HepG2 (cell line): Measurements from ENCODE around the gene KANSL1. TPM values are rescaled to one million over a fixed set of nuclear protein-coding genes. Genes with fewer than 3 reads are reported as not detected.

Source experiments
- DPF2 ChIP-seq: sonication (generic); formaldehyde crosslinking; IDR thresholded peaks from 2 replicates; pipeline ENCODE4 v1.4.0; 2020; ENCODE audit warnings: mild to moderate bottlenecking, low read depth, missing genetic modification reagents, borderline replicate concordance
- DR1 ChIP-seq: sonication (generic); formaldehyde crosslinking; IDR thresholded peaks from 2 replicates; pipeline ENCODE4 v1.8.0; 2021; ENCODE audit warnings: mild to moderate bottlenecking, missing genetic modification reagents, inconsistent platforms
- DRAP1 ChIP-seq: IDR thresholded peaks from 2 replicates; pipeline ENCODE4 v1.6.1; 2016; ENCODE audit warnings: missing genetic modification reagents, missing compliant biosample characterization
- EHMT2 ChIP-seq: fragments of 200-600 bp; sonication (generic); IDR thresholded peaks from 2 replicates; pipeline ENCODE4 v1.7.0; 2017; ENCODE audit warnings: antibody characterized with exemption, low read depth, low read length, borderline replicate concordance
- ETS1 ChIP-seq: sonication (generic); formaldehyde crosslinking; IDR thresholded peaks from 2 replicates; pipeline ENCODE4 v1.4.0; 2020; ENCODE audit warnings: missing genetic modification reagents
- FOSL1 ChIP-seq: sonication (generic); formaldehyde crosslinking; IDR thresholded peaks from 2 replicates; pipeline ENCODE4 v1.9.0; 2021; ENCODE audit warnings: missing genetic modification reagents, borderline replicate concordance
- HNF4A ChIP-seq: sonication (generic); formaldehyde crosslinking; IDR thresholded peaks from 2 replicates; pipeline ENCODE4 v1.4.0; 2020; ENCODE audit warnings: missing genetic modification reagents
- HOXD1 ChIP-seq: sonication (generic); formaldehyde crosslinking; IDR thresholded peaks from 2 replicates; pipeline ENCODE4 v1.5.0; 2020; ENCODE audit warnings: missing genetic modification reagents
- JARID2 ChIP-seq: sonication (generic); formaldehyde crosslinking; IDR thresholded peaks from 2 replicates; pipeline ENCODE4 v1.8.1; 2023; ENCODE audit warnings: missing genetic modification reagents, inconsistent platforms; ENCODE audit not compliant: insufficient replicate concordance
- MZF1 ChIP-seq: sonication (generic); formaldehyde crosslinking; IDR thresholded peaks from 2 replicates; pipeline ENCODE4 v1.8.1; 2023; ENCODE audit warnings: mild to moderate bottlenecking, missing genetic modification reagents, borderline replicate concordance
- SALL1 ChIP-seq: sonication (generic); formaldehyde crosslinking; IDR thresholded peaks from 2 replicates; pipeline ENCODE4 v1.8.0; 2022; ENCODE audit warnings: mild to moderate bottlenecking, missing genetic modification reagents
- SMYD3 ChIP-seq: sonication (generic); formaldehyde crosslinking; IDR thresholded peaks from 2 replicates; pipeline ENCODE4 v1.8.1; 2023; ENCODE audit warnings: mild to moderate bottlenecking, missing genetic modification reagents
- SNAI1 ChIP-seq: sonication (generic); formaldehyde crosslinking; IDR thresholded peaks from 2 replicates; pipeline ENCODE4 v1.5.0; 2020; ENCODE audit warnings: mild to moderate bottlenecking, missing genetic modification reagents, borderline replicate concordance
- ZBTB21 ChIP-seq: sonication (generic); formaldehyde crosslinking; IDR thresholded peaks from 2 replicates; pipeline ENCODE4 v1.4.0; 2020; ENCODE audit warnings: missing genetic modification reagents
- ZNF431 ChIP-seq: sonication (generic); formaldehyde crosslinking; IDR thresholded peaks from 2 replicates; pipeline ENCODE4 v1.9.0; 2022; ENCODE audit warnings: missing genetic modification reagents, low read depth, mild to moderate bottlenecking, borderline replicate concordance
- ZNF552 ChIP-seq: sonication (generic); formaldehyde crosslinking; IDR thresholded peaks from 2 replicates; pipeline ENCODE4 v1.9.0; 2022; ENCODE audit warnings: missing genetic modification reagents, mild to moderate bottlenecking, borderline replicate concordance
- ZNF580 ChIP-seq: IDR thresholded peaks from 2 replicates; pipeline ENCODE4 v1.6.1; 2016; ENCODE audit warnings: low read depth, borderline replicate concordance
- ZNF737 ChIP-seq: sonication (generic); formaldehyde crosslinking; IDR thresholded peaks from 2 replicates; pipeline ENCODE4 v1.5.0; 2020; ENCODE audit warnings: missing genetic modification reagents, mild to moderate bottlenecking, borderline replicate concordance
- ZNF780A ChIP-seq: sonication (generic); formaldehyde crosslinking; IDR thresholded peaks from 2 replicates; pipeline ENCODE4 v1.8.0; 2022; ENCODE audit warnings: mild to moderate bottlenecking, missing genetic modification reagents, moderate library complexity
- ZSCAN31 ChIP-seq: sonication (generic); formaldehyde crosslinking; IDR thresholded peaks from 2 replicates; pipeline ENCODE4 v1.5.0; 2020; ENCODE audit warnings: low read depth, mild to moderate bottlenecking, missing genetic modification reagents
- polyA plus RNA-seq, 8 experiments: library from polyadenylated mRNA; depleted of rRNA in 3 of 8; stranded (reverse) in 7 of 8; unstranded in 1 of 8; fragments of >200 nt; fragmentation: Illumina TruSeq in 4 of 8; extraction: Trizol in 4 of 8; gene quantifications; 2 replicates each; pipeline versions ENCODE4 v1.2.1 to v1.2.3, GENCODE V29; 2011 to 2016; ENCODE audit warnings: low read depth in 4 of 8, missing spikeins in 1 of 8, mixed read lengths in 1 of 8; ENCODE audit not compliant: insufficient read depth in 1 of 8
- total RNA-seq, 5 experiments: library from RNA; depleted of rRNA; stranded (reverse); fragments of >200 nt; fragmentation: Illumina TruSeq; extraction: Trizol; gene quantifications; 2 replicates each; pipeline ENCODE4 v1.2.3, GENCODE V29; 2016; ENCODE audit warnings: low read depth in 1 of 5
- TF ChIP-seq, protein P1 (sequence below): sonication (generic); formaldehyde crosslinking; IDR thresholded peaks from 2 replicates; pipeline ENCODE4 v1.9.0; 2021; ENCODE audit warnings: missing genetic modification reagents, mild to moderate bottlenecking, borderline replicate concordance
- TF ChIP-seq, protein P2 (sequence below): sonication (generic); formaldehyde crosslinking; IDR thresholded peaks from 2 replicates; pipeline ENCODE4 v1.4.0; 2020; ENCODE audit warnings: missing genetic modification reagents
- TF ChIP-seq, protein P3 (sequence below): IDR thresholded peaks from 2 replicates; pipeline ENCODE4 v1.6.1; 2016; ENCODE audit warnings: low read depth

The KANSL1 gene
- total and polyA plus RNA-seq, 2 of the 13 experiments (the other 11 are each of a cell fraction or from before 2014, with no cell fraction given): 24.0 to 59.6 TPM

DNA sequence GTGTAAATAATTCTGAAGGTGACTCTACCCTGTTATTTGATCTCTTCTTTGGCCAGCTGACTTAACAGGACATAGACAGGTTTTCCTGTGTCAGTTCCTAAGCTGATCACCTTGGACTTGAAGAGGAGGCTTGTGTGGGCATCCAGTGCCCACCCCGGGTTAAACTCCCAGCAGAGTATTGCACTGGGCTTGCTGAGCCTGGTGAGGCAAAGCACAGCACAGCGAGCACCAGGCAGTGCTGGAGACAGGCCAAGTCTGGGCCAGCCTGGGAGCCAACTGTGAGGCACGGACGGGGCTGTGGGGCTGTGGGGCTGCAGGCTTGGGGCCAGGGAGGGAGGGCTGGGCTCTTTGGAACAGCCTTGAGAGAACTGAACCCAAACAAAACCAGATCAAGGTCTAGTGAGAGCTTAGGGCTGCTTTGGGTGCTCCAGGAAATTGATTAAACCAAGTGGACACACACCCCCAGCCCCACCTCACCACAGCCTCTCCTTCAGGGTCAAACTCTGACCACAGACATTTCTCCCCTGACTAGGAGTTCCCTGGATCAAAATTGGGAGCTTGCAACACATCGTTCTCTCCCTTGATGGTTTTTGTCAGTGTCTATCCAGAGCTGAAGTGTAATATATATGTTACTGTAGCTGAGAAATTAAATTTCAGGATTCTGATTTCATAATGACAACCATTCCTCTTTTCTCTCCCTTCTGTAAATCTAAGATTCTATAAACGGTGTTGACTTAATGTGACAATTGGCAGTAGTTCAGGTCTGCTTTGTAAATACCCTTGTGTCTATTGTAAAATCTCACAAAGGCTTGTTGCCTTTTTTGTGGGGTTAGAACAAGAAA lies 189.1 kb downstream of the KANSL1 start (continued):
- TF ChIP-seq HNF4A (CRISPR knock-in tag): peak; percentile 91
- TF ChIP-seq ZNF737: no peak
- TF ChIP-seq SALL1 (CRISPR knock-in tag): peak; percentile 97
- 0 out of 2 replicates have a peak, but pooled peaks have one; percentile 57 for TF ChIP-seq ETS1 (CRISPR knock-in tag)
- no peak; the same call in 1 of the 2 replicates for TF ChIP-seq EHMT2
- no peak for TF ChIP-seq ZBTB21
- TF ChIP-seq SMYD3 (CRISPR knock-in tag): peak; percentile 82; the same call in 1 of the 2 replicates
- no peak for TF ChIP-seq ZNF780A (CRISPR knock-in tag)
- TF ChIP-seq ZNF580: peak; percentile 18; the same call in 1 of the 2 replicates
- no peak for TF ChIP-seq ZNF552 (CRISPR knock-in tag)
- TF ChIP-seq HOXD1: peak; percentile 84; the same call in 1 of the 2 replicates
- TF ChIP-seq, protein P1, sequence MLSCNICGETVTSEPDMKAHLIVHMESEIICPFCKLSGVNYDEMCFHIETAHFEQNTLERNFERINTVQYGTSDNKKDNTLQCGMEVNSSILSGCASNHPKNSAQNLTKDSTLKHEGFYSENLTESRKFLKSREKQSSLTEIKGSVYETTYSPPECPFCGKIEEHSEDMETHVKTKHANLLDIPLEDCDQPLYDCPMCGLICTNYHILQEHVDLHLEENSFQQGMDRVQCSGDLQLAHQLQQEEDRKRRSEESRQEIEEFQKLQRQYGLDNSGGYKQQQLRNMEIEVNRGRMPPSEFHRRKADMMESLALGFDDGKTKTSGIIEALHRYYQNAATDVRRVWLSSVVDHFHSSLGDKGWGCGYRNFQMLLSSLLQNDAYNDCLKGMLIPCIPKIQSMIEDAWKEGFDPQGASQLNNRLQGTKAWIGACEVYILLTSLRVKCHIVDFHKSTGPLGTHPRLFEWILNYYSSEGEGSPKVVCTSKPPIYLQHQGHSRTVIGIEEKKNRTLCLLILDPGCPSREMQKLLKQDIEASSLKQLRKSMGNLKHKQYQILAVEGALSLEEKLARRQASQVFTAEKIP (CRISPR knock-in tag): no peak
- no peak for TF ChIP-seq DRAP1 (CRISPR knock-in tag)
- TF ChIP-seq SNAI1 (CRISPR knock-in tag): no peak
- TF ChIP-seq FOSL1 (CRISPR knock-in tag): no peak
- TF ChIP-seq ZNF431 (CRISPR knock-in tag): no peak
- TF ChIP-seq DR1 (CRISPR knock-in tag): no peak
- TF ChIP-seq JARID2 (CRISPR knock-in tag): no peak
- TF ChIP-seq, protein P2, sequence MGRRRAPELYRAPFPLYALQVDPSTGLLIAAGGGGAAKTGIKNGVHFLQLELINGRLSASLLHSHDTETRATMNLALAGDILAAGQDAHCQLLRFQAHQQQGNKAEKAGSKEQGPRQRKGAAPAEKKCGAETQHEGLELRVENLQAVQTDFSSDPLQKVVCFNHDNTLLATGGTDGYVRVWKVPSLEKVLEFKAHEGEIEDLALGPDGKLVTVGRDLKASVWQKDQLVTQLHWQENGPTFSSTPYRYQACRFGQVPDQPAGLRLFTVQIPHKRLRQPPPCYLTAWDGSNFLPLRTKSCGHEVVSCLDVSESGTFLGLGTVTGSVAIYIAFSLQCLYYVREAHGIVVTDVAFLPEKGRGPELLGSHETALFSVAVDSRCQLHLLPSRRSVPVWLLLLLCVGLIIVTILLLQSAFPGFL: no peak
- TF ChIP-seq, protein P3, sequence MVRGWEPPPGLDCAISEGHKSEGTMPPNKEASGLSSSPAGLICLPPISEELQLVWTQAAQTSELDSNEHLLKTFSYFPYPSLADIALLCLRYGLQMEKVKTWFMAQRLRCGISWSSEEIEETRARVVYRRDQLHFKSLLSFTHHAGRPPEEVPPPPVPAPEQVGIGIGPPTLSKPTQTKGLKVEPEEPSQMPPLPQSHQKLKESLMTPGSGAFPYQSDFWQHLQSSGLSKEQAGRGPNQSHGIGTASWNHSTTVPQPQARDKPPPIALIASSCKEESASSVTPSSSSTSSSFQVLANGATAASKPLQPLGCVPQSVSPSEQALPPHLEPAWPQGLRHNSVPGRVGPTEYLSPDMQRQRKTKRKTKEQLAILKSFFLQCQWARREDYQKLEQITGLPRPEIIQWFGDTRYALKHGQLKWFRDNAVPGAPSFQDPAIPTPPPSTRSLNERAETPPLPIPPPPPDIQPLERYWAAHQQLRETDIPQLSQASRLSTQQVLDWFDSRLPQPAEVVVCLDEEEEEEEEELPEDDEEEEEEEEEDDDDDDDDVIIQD: 0 out of 2 replicates have a peak, but pooled peaks have one; percentile 46
- 0 out of 2 replicates have a peak, but pooled peaks have one; percentile 62 for TF ChIP-seq ZSCAN31 (CRISPR knock-in tag)
- peak; percentile 85 for TF ChIP-seq DPF2 (CRISPR knock-in tag)
- TF ChIP-seq MZF1 (CRISPR knock-in tag): no peak
